Right lobe of liver (tissue), 4 donors: ENCODE measurements around the gene PRICKLE3.

Experiments used
- POLR2A ChIP-seq: fragments of 450-650 bp; IDR thresholded peaks from one replicate; pipeline ENCODE4 v1.6.1; 2017; ENCODE audit warnings: antibody characterized with exemption, mild to moderate bottlenecking
- TF ChIP-seq, protein P1 (sequence below), 4 donors: fragments of 200-600 bp in 3 of 4; fragments of 450-650 bp in 1 of 4; IDR thresholded peaks; one replicate each; pipeline versions ENCODE4 v1.5.1 to v1.8.0; 2016 to 2022; ENCODE audit warnings: antibody characterized with exemption in 4 of 4, mild to moderate bottlenecking in 2 of 4
- donor health status: DM: no; HTN: no; CAD: no.
- donor health status: DM: no; HTN: no; CAD: no.
- donor health status: DM: no; HTN: yes; CAD: no.

DNA sequence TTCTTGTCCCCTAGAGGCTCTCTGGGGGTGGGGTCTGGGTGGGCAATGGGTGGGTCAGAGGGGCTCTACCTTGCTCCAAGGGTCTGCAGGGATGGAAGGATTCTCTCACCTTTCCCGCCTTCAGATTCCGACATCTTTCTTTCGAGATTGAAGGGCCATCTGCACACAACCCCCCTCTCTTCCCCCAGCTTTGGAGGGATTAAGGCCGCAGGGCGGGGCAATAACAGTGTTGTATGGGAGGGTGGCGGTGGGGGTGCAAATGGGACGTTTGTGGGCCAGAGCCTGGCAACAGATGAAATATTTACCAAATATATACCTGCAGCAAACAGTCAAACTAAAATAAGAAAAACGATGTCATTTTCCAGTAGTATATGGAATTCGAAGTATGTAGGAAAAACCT, 47.0 kb upstream of the PRICKLE3 start, which contains the start of gene CACNA1F:
- no peak for TF ChIP-seq POLR2A
- TF ChIP-seq, protein P1, sequence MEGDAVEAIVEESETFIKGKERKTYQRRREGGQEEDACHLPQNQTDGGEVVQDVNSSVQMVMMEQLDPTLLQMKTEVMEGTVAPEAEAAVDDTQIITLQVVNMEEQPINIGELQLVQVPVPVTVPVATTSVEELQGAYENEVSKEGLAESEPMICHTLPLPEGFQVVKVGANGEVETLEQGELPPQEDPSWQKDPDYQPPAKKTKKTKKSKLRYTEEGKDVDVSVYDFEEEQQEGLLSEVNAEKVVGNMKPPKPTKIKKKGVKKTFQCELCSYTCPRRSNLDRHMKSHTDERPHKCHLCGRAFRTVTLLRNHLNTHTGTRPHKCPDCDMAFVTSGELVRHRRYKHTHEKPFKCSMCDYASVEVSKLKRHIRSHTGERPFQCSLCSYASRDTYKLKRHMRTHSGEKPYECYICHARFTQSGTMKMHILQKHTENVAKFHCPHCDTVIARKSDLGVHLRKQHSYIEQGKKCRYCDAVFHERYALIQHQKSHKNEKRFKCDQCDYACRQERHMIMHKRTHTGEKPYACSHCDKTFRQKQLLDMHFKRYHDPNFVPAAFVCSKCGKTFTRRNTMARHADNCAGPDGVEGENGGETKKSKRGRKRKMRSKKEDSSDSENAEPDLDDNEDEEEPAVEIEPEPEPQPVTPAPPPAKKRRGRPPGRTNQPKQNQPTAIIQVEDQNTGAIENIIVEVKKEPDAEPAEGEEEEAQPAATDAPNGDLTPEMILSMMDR (IDR thresholded peaks at IDR 0.05), result no peak
